Right cardiac atrium (tissue), 5 donors: ENCODE data around the gene SLC27A5. TPM values are rescaled to one million over a fixed set of nuclear protein-coding genes. Genes with fewer than 3 reads are reported as not detected.

Experiments used
- ATAC-seq, 2 donors: fragments of 200-7000 bp; cut with Tn5 transposase; one replicate each; pipeline versions ENCODE4 v1.8.0 to v1.9.1; 2020; ENCODE audit warnings: moderate library complexity in 2 of 2, mild to moderate bottlenecking in 1 of 2
- DNase-seq, 3 donors: peaks; one replicate each; pipeline ENCODE4 v3.0.0-alpha.2; 2020
- H3K27ac ChIP-seq: one replicate; pipeline ENCODE4 v1.5.1; 2013; ENCODE audit warnings: mild to moderate bottlenecking, low read length, control low read depth, moderate library complexity
- H3K27me3 ChIP-seq: one replicate; pipeline ENCODE4 v1.6.1; 2013; ENCODE audit not compliant: control insufficient read depth, insufficient read depth
- H3K4me1 ChIP-seq: one replicate; pipeline ENCODE4 v1.6.1; 2013; ENCODE audit warnings: low read length; ENCODE audit not compliant: control insufficient read depth, insufficient read depth
- H3K4me3 ChIP-seq: one replicate; pipeline ENCODE4 v1.5.1; 2013; ENCODE audit warnings: low read length, control low read depth
- H3K9me3 ChIP-seq: one replicate; pipeline ENCODE4 v1.6.1; 2013; ENCODE audit warnings: low read length; ENCODE audit not compliant: control insufficient read depth
- WGBS: extraction: QIAGEN DNeasy Blood & Tissue Kit; methylation state at CpG from one replicate; pipeline ENCODE4 v1.1.7; 2013; 5-methylcytosine and 5-hydroxymethylcytosine counted together
- intact Hi-C, 4 donors: fragments of 100-400 bp; cut with DNase I; formaldehyde crosslinking; loops; one replicate each; pipeline versions ENCODE4 v1.11.0 to v1.14.0; 2022 to 2023
- polyA plus RNA-seq: library from polyadenylated mRNA; stranded (reverse); fragments of 200-250 nt; gene quantifications from one replicate; pipeline ENCODE4 v1.2.3, GENCODE V29; 2013
- total RNA-seq, 4 donors: library from RNA; stranded (reverse); fragmentation: NEBNext Ultra II Directional; extraction: Animal tissue kit (Norgen Biotek cat#: 25700); gene quantifications; one replicate each; pipeline ENCODE4 v1.2.1, GENCODE V29; 2021
- donor health status: healthy with polysubstance abuse.
- donor health status: DM: no; HTN: yes; CAD: no.
- donor health status: DM: no; HTN: no; CAD: no.
- donor health status: DM: no; HTN: yes; CAD: no; lungs with severe emphysema.
- donor health status: DM: yes; HTN: yes; CAD: no.

Gene SLC27A5
- total and polyA plus RNA-seq, 5 donors: 5.3 to 8.1 (median 7.6) TPM

- Histone ChIP-seq H3K4me1 (no peaks in the 10 kb centered on the region), H3K4me3 (peak overlapping the region; percentile 2), H3K9me3 (no peaks in the 10 kb centered on the region), H3K27ac (no peak overlapping the region), H3K27me3 (no peaks in the 10 kb centered on the region)
- DNase-seq (peak; percentile 75 to 87 (median 86)), ATAC-seq (peak; percentile 95 to 99)
- intact Hi-C loops: no loop called here
- 2% methylated on average over 55 of the region's 55 CpGs for WGBS
Observed at GRCh38 chr19:58538257-58539168, 26.7 kb upstream of the SLC27A5 start.

GRCh38 chr19:58536852-58537798 is 25.3 kb upstream of the SLC27A5 start:
- intact Hi-C loops: no loop called here
- DNase-seq (no peak), ATAC-seq (peak in 1 of 2 donors; percentile 15)
- no peak overlapping the region for H3K4me3 ChIP-seq
- H3K27ac ChIP-seq: no peak overlapping the region
- no peaks in the 10 kb centered on the region for H3K4me1 ChIP-seq
- H3K9me3 ChIP-seq: no peaks in the 10 kb centered on the region
- no peaks in the 10 kb centered on the region for H3K27me3 ChIP-seq
- WGBS: 89% methylated on average over 8 of the region's 8 CpGs

GRCh38 chr19:58535857-58536256 is 24.1 kb upstream of the SLC27A5 start:
- ATAC-seq (no peak), DNase-seq (no peak)
- WGBS: 85% methylated on average over 3 of the region's 3 CpGs
- Histone ChIP-seq H3K4me3 (no peak overlapping the region), H3K4me1 (no peaks in the 10 kb centered on the region), H3K27ac (no peak overlapping the region), H3K9me3 (no peaks in the 10 kb centered on the region), H3K27me3 (no peaks in the 10 kb centered on the region)
- intact Hi-C loops: no loop called here

GRCh38 chr19:58531034-58531840 is 19.4 kb upstream of the SLC27A5 start:
- H3K9me3 ChIP-seq: no peaks in the 10 kb centered on the region
- ATAC-seq (no peak), DNase-seq (no peak)
- no peaks in the 10 kb centered on the region for H3K27me3 ChIP-seq
- no peaks in the 10 kb centered on the region for H3K4me1 ChIP-seq
- WGBS: 73% methylated on average over 10 of the region's 10 CpGs
- H3K27ac ChIP-seq: no peak overlapping the region
- H3K4me3 ChIP-seq: no peak overlapping the region
- intact Hi-C loops: no loop called here

- Histone ChIP-seq H3K27ac (no peak overlapping the region), H3K4me3 (no peak overlapping the region), H3K4me1 (no peaks in the 10 kb centered on the region), H3K27me3 (no peaks in the 10 kb centered on the region), H3K9me3 (no peaks in the 10 kb centered on the region)
- DNase-seq: no peak
- 70% methylated on average over 3 of the region's 3 CpGs for WGBS
- intact Hi-C loops: no loop called here
- ATAC-seq: no peak
Observed at GRCh38 chr19:58529405-58529804, 17.6 kb upstream of the SLC27A5 start.

- DNase-seq: no peak
- no peak for ATAC-seq
- no peak overlapping the region for H3K4me3 ChIP-seq
- H3K27me3 ChIP-seq: no peaks in the 10 kb centered on the region
- H3K4me1 ChIP-seq: peaks cover 3% of the 10 kb centered on the region
- H3K9me3 ChIP-seq: no peaks in the 10 kb centered on the region
- intact Hi-C loops: no loop called here
- H3K27ac ChIP-seq: no peak overlapping the region
- 75% methylated on average over 3 of the region's 3 CpGs for whole genome bisulfite sequencing
Observed at GRCh38 chr19:58522709-58523108, 10.9 kb upstream of the SLC27A5 start.

- 61% methylated on average over 4 of the region's 4 CpGs for WGBS
- H3K4me1 ChIP-seq: peaks cover 3% of the 10 kb centered on the region
- no peak for ATAC-seq
- no peak overlapping the region for H3K4me3 ChIP-seq
- H3K9me3 ChIP-seq: no peaks in the 10 kb centered on the region
- no peak for DNase-seq
- intact Hi-C loops: no loop called here
- no peak overlapping the region for H3K27ac ChIP-seq
- H3K27me3 ChIP-seq: no peaks in the 10 kb centered on the region
Observed at GRCh38 chr19:58521651-58522050, 9.9 kb upstream of the SLC27A5 start.

GRCh38 chr19:58520257-58520599 is 8.4 kb upstream of the SLC27A5 start:
- Histone ChIP-seq H3K9me3 (no peaks in the 10 kb centered on the region), H3K27ac (peak overlapping the region; percentile 80), H3K4me3 (peak overlapping the region; percentile 45), H3K27me3 (no peaks in the 10 kb centered on the region), H3K4me1 (peaks cover 3% of the 10 kb centered on the region)
- ATAC-seq: no peak
- DNase-seq: no peak
- intact Hi-C loops: no loop called here
- 15% methylated on average over 7 of the region's 7 CpGs for WGBS

GRCh38 chr19:58519355-58520256 is 7.8 kb upstream of the SLC27A5 start, which contains the start of gene ZBTB45:
TSS of gene ZBTB45 (minus strand) at chr19:58519810. CDS start at chr19:58517673, 2,137 bp downstream.
- intact Hi-C loops: no loop called here

GRCh38 chr19:58519087-58519354 is 7.2 kb upstream of the SLC27A5 start:
- peak; percentile 68 to 88 (median 80) for DNase-seq
- intact Hi-C loops: no loop called here
- Histone ChIP-seq H3K4me3 (peak overlapping the region; percentile 45), H3K4me1 (peaks cover 3% of the 10 kb centered on the region), H3K9me3 (no peaks in the 10 kb centered on the region), H3K27me3 (no peaks in the 10 kb centered on the region), H3K27ac (peak overlapping the region; percentile 80)
- under 1% methylated on average over 14 of the region's 14 CpGs for WGBS
- ATAC-seq: peak; percentile 66 to 72

More at GRCh38 chr19:58519355-58520256, 7.8 kb upstream of the SLC27A5 start, which contains the start of gene ZBTB45:
- no peaks in the 10 kb centered on the region for H3K9me3 ChIP-seq
- DNase-seq (peak; percentile 93 to 96 (median 96)), ATAC-seq (peak; percentile 91 to 92)
- WGBS: under 1% methylated on average over 87 of the region's 87 CpGs
- peak within 1 kb of the TSS; percentile 45 for H3K4me3 ChIP-seq
- H3K4me1 ChIP-seq: peaks cover 3% of the 10 kb centered on the region
- H3K27me3 ChIP-seq: no peaks in the 10 kb centered on the region
- peak within 1 kb of the TSS; percentile 80 for H3K27ac ChIP-seq
